ENCODE measurements around the gene ZNF91. TPM values are rescaled to one million over a fixed set of nuclear protein-coding genes. Genes with fewer than 3 reads are reported as not detected.

ZNF91 gene
- total RNA-seq, 1 experiment from 2014 or later, result 43.5 TPM

GRCh38 chr19:23406721-23407120 is 11.4 kb upstream of the ZNF91 start:
- Mint-ChIP-seq H3K9me3 (no peaks in the 10 kb centered on the region), H3K4me3 (no peak overlapping the region), H3K36me3 (ENCODE audit: insufficient read depth in 1 of 3, low read depth in 3 of 3) (peaks cover 38 to 47% (median 46%) of the 10 kb centered on the region in 3 experiments; a peak in 6 of 7 replicates), H3K4me1 (peaks cover 0 to 2% of the 10 kb centered on the region in 2 experiments; a peak in 1 of 4 replicates), H3K27ac (no peak overlapping the region), H3K27me3 (ENCODE audit: low read depth) (no peaks in the 10 kb centered on the region)
- H3K18ac ChIP-seq (ENCODE audit: insufficient read length, low read depth, low read length), result no peak overlapping the region
- no peaks in the 10 kb centered on the region for H4K20me1 ChIP-seq (ENCODE audit: control insufficient read depth, insufficient read depth, insufficient read length)
- no peak for DNase-seq
- H3K4me2 ChIP-seq (ENCODE audit: insufficient read depth, insufficient read length, low read length), result no peak overlapping the region
- H3T11ph ChIP-seq (ENCODE audit: low read length), result no peak overlapping the region
- no peak overlapping the region for H2AFZ ChIP-seq (ENCODE audit: low read length)
- H3K4me1 ChIP-seq (ENCODE audit: insufficient read depth, low read length), result no peaks in the 10 kb centered on the region
- no peak overlapping the region for H4K8ac ChIP-seq (replicated peaks; ENCODE audit: insufficient read length, low read depth, low read length)
- peaks cover 4% of the 10 kb centered on the region; the same call in 1 of the 2 replicates for H3K79me2 ChIP-seq (ENCODE audit: insufficient read depth, low read length)
- no peak for TF ChIP-seq CTCF (conservative IDR thresholded peaks at IDR 0.05)
- no peak overlapping the region for H2AK5ac ChIP-seq (ENCODE audit: insufficient read length, low read length)
- no peak overlapping the region for H3K9ac ChIP-seq (ENCODE audit: extremely low read depth, insufficient read length, low read length)
- no CpG with 5 or more reads among the region's 3 CpGs for WGBS (ENCODE audit: extremely low coverage, insufficient read length, low lambda C conversion rate)
- no peak overlapping the region for H4K5ac ChIP-seq (ENCODE audit: insufficient read length, low read depth, low read length)
- H3K4ac ChIP-seq (ENCODE audit: low read depth, low read length), result no peak overlapping the region
- no peaks in the 10 kb centered on the region for H3K79me1 ChIP-seq (ENCODE audit: insufficient read depth, low read depth, low read length, poor library complexity, severe bottlenecking)
- no peak overlapping the region for H2BK20ac ChIP-seq (ENCODE audit: low read depth, low read length, poor library complexity, severe bottlenecking)
- H2BK5ac ChIP-seq (ENCODE audit: insufficient read length, low read length), result no peak overlapping the region
- no peak overlapping the region for H3K14ac ChIP-seq (ENCODE audit: insufficient read depth, low read length)
- H3K9me3 ChIP-seq (ENCODE audit: control insufficient read depth, low read depth, low read length), result no peaks in the 10 kb centered on the region
- H3K27ac ChIP-seq (ENCODE audit: insufficient read length, low read depth, low read length), result no peak overlapping the region
- no peak overlapping the region for H2BK12ac ChIP-seq (ENCODE audit: insufficient read length, low read depth, low read length)
- H3K23me2 ChIP-seq (ENCODE audit: insufficient read length, low read depth, low read length, poor library complexity, severe bottlenecking), result no peaks in the 10 kb centered on the region
- H4K91ac ChIP-seq (ENCODE audit: insufficient read length, low read depth, low read length), result no peak overlapping the region
- no peaks in the 10 kb centered on the region for H3K27me3 ChIP-seq (ENCODE audit: insufficient read depth, low read length)
- H3K56ac ChIP-seq (ENCODE audit: insufficient read length, low read depth, low read length), result no peak overlapping the region
- H2BK15ac ChIP-seq (ENCODE audit: low read depth, low read length), result no peak overlapping the region
- H3K23ac ChIP-seq (ENCODE audit: insufficient read length, low read depth, low read length), result no peak overlapping the region
- no peak overlapping the region for H2BK120ac ChIP-seq (ENCODE audit: low read depth, low read length, poor library complexity, severe bottlenecking)

All from H9 (cell line).